ENCODE results near the gene DGKQ.
A peak's percentile ranks its signal among the peaks of the same experiment; 100 is the strongest.
"Not testable (repeated sequence)": the region's sequence is repeated elsewhere in the genome, so short reads cannot be mapped to it uniquely, and the experiment has no call there.

DGKQ gene

GRCh38 chr4:976016-976415 lies 2.6 kb upstream of the DGKQ start:
- not testable (repeated sequence) for DNase-seq

GRCh38 chr4:974668-975067 lies 1.3 kb upstream of the DGKQ start:
- no peak for DNase-seq

- DNase-seq = peak; percentile 66
Observed at GRCh38 chr4:972651-973424, 531 bp downstream of the DGKQ start.

- no peak for DNase-seq
Observed at GRCh38 chr4:971666-972500, 1.5 kb downstream of the DGKQ start.

GRCh38 chr4:970854-971520 lies 2.4 kb downstream of the DGKQ start:
- no peak for DNase-seq

- peak; percentile 76 for DNase-seq
Observed at GRCh38 chr4:970046-970745, 3.2 kb downstream of the DGKQ start.

- DNase-seq = no peak
Observed at GRCh38 chr4:968621-969394, 4.6 kb downstream of the DGKQ start.

- no peak for DNase-seq
Observed at GRCh38 chr4:968221-968620, 5.1 kb downstream of the DGKQ start.

- no peak for DNase-seq
Observed at GRCh38 chr4:967113-968104, 6.0 kb downstream of the DGKQ start.

- no peak for DNase-seq
Observed at GRCh38 chr4:966266-967112, 6.9 kb downstream of the DGKQ start.

GRCh38 chr4:965766-966134 lies 7.6 kb downstream of the DGKQ start:
- no peak for DNase-seq

- DNase-seq = no peak
Observed at GRCh38 chr4:965048-965765, 8.2 kb downstream of the DGKQ start.

GRCh38 chr4:964346-965025 lies 8.9 kb downstream of the DGKQ start:
- DNase-seq = no peak

GRCh38 chr4:963276-964225 lies 9.8 kb downstream of the DGKQ start:
- no peak for DNase-seq

- no peak for DNase-seq
Observed at GRCh38 chr4:962231-963208, 10.8 kb downstream of the DGKQ start.
